Adrenal gland (tissue), 5 donors: Measurements from ENCODE around the gene USP50.

Source experiments
- POLR2A ChIP-seq, 2 donors: fragments of 450-650 bp; IDR thresholded peaks; one replicate each; pipeline ENCODE4 v1.6.1; 2017; ENCODE audit warnings: antibody characterized with exemption in 2 of 2, mild to moderate bottlenecking in 2 of 2, moderate library complexity in 1 of 2
- TF ChIP-seq, protein P1 (sequence below), 6 experiments: fragments of 450-650 bp in 4 of 6; fragments of 200-600 bp in 2 of 6; sonication (generic) in 1 of 6; IDR thresholded peaks; 1 replicate in 5 of 6; 2 replicates in 1 of 6; pipeline versions ENCODE4 v1.5.1 to v1.8.0; 2016 to 2021; ENCODE audit warnings: antibody characterized with exemption in 6 of 6, mild to moderate bottlenecking in 2 of 6, moderate library complexity in 1 of 6
- donor health status: DM: no; HTN: no; CAD: no.

DNA sequence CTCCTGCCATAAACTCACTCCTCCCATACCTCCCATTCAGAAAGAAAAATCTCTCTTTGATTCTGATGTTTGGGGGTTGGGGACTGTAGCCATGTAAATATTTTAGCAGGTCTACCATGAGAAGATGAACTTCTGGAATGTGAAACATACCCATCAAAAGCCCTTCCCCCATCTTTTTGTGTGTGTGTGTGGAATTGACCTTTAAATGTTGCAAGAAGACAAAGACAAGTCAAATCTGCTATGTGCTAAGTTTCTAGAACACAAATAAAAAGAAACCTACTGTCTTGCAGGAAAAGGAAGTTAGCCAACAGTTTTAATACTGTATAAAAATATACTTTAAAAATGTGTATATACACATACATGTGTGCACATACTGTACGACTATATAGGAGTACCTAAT lies 29.7 kb upstream of the USP50 start:
- TF ChIP-seq POLR2A (IDR thresholded peaks at IDR 0.05) = no peak
- TF ChIP-seq, protein P1, sequence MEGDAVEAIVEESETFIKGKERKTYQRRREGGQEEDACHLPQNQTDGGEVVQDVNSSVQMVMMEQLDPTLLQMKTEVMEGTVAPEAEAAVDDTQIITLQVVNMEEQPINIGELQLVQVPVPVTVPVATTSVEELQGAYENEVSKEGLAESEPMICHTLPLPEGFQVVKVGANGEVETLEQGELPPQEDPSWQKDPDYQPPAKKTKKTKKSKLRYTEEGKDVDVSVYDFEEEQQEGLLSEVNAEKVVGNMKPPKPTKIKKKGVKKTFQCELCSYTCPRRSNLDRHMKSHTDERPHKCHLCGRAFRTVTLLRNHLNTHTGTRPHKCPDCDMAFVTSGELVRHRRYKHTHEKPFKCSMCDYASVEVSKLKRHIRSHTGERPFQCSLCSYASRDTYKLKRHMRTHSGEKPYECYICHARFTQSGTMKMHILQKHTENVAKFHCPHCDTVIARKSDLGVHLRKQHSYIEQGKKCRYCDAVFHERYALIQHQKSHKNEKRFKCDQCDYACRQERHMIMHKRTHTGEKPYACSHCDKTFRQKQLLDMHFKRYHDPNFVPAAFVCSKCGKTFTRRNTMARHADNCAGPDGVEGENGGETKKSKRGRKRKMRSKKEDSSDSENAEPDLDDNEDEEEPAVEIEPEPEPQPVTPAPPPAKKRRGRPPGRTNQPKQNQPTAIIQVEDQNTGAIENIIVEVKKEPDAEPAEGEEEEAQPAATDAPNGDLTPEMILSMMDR (IDR thresholded peaks at IDR 0.05) = no peak
